ENCODE data around the gene GALNT16.
"Not testable (repeated sequence)": the region's sequence is repeated elsewhere in the genome, so short reads cannot be mapped to it uniquely, and the experiment has no call there.

GALNT16 gene

DNA sequence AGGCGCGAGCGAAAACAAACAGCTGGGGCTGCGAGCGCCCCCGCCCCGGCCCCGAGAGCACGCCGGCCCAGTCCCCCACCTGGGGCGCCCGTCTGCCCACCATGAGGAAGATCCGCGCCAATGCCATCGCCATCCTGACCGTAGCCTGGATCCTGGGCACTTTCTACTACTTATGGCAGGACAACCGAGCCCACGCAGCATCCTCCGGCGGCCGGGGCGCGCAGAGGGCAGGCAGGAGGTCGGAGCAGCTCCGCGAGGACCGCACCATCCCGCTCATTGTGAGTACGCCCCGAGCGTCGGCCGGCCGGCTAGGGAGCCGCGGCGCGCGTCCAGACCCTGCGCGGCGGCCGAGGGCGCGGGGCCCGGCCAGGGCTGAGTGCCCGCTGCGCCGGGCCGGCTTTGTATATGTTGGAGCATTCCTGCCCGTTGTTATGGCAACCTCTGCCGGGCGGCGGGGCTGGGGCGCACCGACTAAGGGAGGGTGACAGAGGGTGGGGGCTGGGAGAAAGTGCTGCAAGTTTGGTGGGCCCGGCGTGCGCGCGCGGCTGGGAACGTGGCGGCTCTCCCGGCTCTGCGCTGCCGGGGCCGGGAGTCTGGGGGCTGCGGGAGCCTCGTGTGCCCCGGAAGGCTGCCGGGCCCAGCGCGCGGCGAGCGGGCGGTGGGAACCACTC lies 367 bp downstream of the GALNT16 start:
- DNase-seq (ENCODE audit: low spot score) = peak; percentile 30

- peak; percentile 84 for DNase-seq (ENCODE audit: low spot score)
Observed at GRCh38 chr14:69260861-69261564, 1.1 kb downstream of the GALNT16 start.

DNA sequence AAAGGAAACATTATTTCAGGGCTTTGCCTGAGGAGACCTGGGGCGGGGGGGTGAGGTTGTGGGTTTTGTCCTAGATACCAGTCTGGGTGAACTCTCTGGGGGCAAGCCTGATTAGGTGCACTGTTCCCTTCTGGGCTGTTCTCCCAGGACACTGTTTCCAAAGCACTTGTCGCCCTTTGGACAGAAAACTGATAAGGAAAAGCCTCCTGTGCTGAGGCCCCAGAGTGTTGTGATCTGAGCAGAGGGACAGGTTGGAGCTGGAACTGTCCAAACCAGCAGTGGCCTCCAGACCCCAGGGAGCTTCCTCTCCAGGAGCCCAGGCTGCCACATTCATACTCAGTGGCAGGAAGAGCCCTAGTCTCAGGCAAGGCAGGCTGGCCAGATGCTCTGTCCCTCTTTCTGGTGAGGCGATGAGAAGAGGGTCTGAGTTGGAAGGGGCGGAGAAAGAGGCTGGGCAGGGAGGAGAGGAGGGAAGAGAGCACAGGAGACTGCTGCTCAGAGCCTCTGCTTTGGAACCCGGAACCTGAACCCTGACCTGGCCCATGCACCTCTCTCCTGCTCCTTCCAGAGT lies 1.9 kb downstream of the GALNT16 start:
- DNase-seq (ENCODE audit: low spot score) = peak; percentile 57

- no peak for DNase-seq (ENCODE audit: low spot score)
Observed at GRCh38 chr14:69262516-69262915, 2.6 kb downstream of the GALNT16 start.

DNA sequence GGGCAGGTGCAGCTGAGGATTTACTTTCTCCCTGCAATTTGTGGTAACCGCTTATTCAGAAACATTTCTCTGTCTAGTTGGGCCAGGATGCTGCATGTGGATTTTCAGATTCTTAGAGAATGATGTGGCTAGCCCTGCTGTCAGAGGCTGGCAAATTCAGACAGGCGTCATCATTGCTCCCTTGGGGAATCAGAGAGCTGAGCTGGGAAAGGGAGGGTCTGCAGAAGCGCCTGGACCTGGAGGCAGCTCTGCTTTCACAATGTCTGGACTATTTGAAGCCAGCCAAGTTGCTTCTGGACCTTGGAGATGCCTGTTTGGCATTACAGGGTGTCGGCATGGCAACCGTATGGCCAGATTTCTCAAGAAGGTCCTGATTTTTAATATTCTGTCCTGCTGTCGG lies 3.4 kb downstream of the GALNT16 start:
- DNase-seq (ENCODE audit: low spot score) = no peak

- DNase-seq (ENCODE audit: low spot score) = no peak
Observed at GRCh38 chr14:69263771-69264170, 3.8 kb downstream of the GALNT16 start.

DNA sequence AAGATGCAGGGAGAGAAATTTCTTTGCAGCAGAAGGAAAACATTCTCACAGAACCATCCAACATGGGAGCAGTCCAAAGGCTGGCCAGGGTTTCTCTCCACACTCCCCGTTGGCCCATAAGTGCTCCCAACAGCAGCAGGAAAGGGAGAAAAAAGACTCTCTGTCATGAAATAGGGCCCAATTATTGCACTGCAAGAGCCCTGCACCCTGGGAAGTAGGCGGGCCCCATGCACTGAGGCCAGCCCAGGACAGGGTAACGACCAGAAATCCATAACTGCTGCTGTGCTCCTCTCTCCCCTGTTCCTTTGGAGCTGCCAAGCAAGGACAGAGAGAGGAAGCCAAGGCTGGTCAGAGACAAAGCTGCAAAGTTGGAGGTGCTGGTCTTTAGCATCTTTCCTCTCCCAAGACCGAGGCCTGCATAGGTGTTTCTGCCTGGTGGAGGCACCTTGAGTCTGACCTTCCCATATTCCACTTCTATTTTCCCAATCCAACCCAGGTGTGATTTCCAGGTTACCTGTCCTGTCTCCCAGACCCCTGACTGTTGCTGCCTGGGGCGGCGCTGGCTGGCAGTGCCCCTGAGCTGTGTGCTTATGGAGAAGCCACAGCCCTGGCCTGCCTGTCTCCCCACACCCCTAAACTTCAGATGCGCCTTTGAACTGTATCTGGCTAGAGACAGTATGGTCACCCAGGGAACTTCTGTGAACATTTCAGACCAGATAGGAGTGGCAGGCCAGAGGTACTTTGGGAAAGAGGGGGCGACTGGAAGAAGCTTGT lies 6.8 kb downstream of the GALNT16 start:
- no peak for DNase-seq (ENCODE audit: low spot score)

- no peak for DNase-seq (ENCODE audit: low spot score)
Observed at GRCh38 chr14:69267492-69267891, 7.5 kb downstream of the GALNT16 start.

- DNase-seq (ENCODE audit: low spot score) = no peak
Observed at GRCh38 chr14:69268223-69268622, 8.3 kb downstream of the GALNT16 start.

- DNase-seq (ENCODE audit: low spot score) = no peak
Observed at GRCh38 chr14:69268763-69269162, 8.8 kb downstream of the GALNT16 start.

GRCh38 chr14:69269381-69269780 lies 9.4 kb downstream of the GALNT16 start:
- DNase-seq (ENCODE audit: low spot score) = no peak

GRCh38 chr14:69270097-69270496 lies 10.1 kb downstream of the GALNT16 start:
- DNase-seq (ENCODE audit: low spot score) = no peak

DNA sequence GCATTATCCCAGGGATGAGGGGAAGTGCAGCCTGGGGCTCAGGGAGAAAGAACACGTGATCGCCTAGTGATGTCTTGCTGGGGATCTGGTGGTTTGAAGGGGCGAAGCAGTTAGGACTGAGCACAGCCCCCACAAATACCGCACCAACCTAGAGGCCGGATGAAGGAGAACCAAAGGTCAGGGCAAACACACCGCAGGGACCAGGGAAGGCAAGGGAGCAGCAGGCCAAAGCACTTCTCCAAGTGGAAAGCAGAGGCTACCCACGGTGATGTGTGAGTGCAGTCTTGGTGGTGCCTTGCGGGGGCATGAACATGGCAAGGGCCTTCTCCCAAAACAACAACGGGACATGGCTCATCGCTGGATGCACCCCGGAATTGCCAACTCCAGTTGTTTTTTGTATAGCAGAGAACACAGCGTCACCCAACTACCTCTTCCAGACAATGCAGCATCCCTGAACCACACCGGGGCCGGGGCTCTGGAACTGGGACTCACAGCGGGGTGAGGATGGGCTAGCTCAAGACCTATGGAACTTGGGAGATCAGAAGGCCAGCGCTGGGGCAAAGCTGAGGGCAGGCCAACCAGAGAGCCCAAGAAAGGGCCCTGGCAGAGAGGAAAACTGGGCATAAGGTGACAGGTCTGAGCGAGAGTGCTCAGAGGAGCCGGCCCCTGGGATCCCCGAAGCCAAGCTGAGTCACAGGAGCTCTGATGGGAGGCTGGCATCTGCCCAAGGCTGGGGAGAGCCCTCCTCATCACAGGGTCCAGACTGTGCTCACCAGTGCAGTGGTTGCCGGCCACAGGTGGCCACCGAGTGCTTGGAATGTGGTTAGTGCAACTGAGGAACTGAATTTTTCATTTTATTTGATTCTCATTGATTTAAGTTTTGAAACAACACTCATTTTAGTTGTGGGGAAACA lies 11.1 kb downstream of the GALNT16 start:
- DNase-seq (ENCODE audit: low spot score) = no peak

DNA sequence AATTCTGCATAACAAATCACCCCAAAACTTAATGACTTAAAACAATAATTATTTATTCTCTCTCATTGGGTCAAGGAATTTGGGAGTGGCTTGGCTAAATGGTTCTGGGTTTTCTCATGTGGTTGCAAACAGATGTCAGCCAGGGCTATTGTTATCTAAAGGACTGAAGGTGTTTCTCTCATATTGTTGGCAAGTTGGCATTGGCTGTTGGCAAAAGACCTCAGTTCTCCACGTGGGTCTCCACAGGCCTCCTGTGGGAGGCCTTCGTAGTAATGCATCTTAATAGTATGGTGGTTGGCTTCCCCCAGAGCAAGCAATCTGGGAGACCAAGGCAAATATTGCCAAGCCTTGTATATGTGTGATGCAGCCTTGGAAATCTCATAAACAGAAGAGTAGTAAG lies 14.4 kb downstream of the GALNT16 start:
- DNase-seq (ENCODE audit: low spot score) = no peak

- DNase-seq (ENCODE audit: low spot score) = no peak
Observed at GRCh38 chr14:69275331-69275730, 15.4 kb downstream of the GALNT16 start.

DNA sequence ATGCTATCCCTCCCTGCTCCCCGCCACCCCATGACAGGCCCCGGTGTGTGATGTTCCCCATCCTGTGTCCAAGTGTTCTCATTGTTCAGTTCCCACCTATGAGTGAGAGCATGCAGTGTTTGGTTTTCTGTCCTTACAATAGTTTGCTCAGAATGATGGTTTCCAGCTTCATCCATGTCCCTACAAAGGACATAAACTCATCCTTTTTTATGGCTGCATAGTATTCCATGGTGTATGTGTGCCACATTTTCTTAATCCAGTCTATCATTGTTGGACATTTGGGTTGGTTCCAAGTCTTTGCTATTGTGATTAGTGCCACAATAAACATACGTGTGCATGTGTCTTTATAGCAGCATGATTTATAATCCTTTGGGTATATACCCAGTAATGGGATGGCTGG lies 17.4 kb downstream of the GALNT16 start:
- not testable (repeated sequence) for DNase-seq (ENCODE audit: low spot score)

- no peak for DNase-seq (ENCODE audit: low spot score)
Observed at GRCh38 chr14:69280746-69281291, 20.9 kb downstream of the GALNT16 start.

- DNase-seq (ENCODE audit: low spot score) = no peak
Observed at GRCh38 chr14:69281450-69282169, 21.7 kb downstream of the GALNT16 start.

- DNase-seq (ENCODE audit: low spot score) = no peak
Observed at GRCh38 chr14:69282448-69282847, 22.5 kb downstream of the GALNT16 start.

DNA sequence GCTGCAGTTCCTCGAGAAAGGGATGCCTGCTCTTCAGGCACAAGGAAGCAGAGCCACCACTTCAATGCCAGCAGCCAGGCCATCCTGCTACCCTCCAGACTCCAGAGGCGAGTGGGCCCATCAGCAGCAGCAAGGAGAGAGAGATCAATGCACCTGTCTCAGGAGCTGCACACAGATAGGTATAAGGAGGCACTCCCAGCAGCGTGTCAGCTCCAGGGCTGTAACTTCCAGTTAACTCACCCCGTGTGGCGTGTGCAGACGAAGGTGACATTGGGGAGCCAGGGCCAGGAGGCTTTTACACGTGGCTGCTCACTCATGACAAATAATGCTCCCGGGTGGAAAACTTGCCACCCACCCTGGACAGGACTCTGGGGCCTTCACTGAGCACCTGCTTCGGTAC lies 24.2 kb downstream of the GALNT16 start:
- no peak for DNase-seq (ENCODE audit: low spot score)
